GM12891 (cell line): ENCODE results near the gene NT5DC1.

ENCODE experiments used
- PAX5 ChIP-seq: IDR thresholded peaks from 2 replicates; pipeline ENCODE4 v1.6.1; 2011; ENCODE audit warnings: low read length, moderate library complexity, mild to moderate bottlenecking; ENCODE audit not compliant: insufficient read depth, severe bottlenecking
- POLR2A ChIP-seq: IDR thresholded peaks from 2 replicates; pipeline ENCODE4 v1.6.1; 2011; ENCODE audit warnings: low read depth, low read length, control low read depth
- POLR2AphosphoS5 ChIP-seq: IDR thresholded peaks from 2 replicates; pipeline ENCODE4 v1.6.1; 2011; ENCODE audit warnings: low read depth, low read length, control low read depth
- SPI1 ChIP-seq: IDR thresholded peaks from 2 replicates; pipeline ENCODE4 v1.6.1; 2011; ENCODE audit warnings: low read depth, low read length, control low read depth
- TAF1 ChIP-seq: IDR thresholded peaks from 2 replicates; pipeline ENCODE4 v1.6.1; 2011; ENCODE audit warnings: low read depth, low read length, control low read depth

DNA sequence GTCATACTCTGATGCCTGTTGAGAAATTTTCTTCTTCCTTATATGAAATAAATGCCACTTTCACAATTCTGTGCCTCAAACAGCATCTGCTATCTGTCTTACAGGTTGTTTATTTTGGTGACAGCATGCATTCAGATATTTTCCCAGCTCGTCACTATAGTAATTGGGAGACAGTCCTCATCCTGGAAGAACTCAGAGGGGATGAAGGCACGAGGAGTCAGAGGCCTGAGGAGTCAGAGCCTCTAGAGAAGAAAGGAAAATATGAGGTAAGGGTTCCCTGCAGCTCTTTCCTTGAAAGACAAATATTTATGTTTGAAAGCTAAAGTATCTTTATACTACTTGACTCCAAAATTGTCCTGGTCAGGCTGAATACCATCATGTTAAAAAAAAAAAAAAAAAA, 137.4 kb downstream of the NT5DC1 start:
- TF ChIP-seq POLR2A (no peak), POLR2AphosphoS5 (no peak), TAF1 (no peak), PAX5 (no peak), SPI1 (no peak)
